GM18508 (cell line): ENCODE results near the gene TMEM259.

ENCODE experiments used
- ATAC-seq: cut with Tn5 transposase; IDR thresholded peaks from one replicate; pipeline ENCODE4 v1.9.1; 2021; ENCODE audit warnings: moderate number of reproducible peaks; ENCODE audit not compliant: insufficient read depth, unreplicated experiment

TMEM259 gene

DNA sequence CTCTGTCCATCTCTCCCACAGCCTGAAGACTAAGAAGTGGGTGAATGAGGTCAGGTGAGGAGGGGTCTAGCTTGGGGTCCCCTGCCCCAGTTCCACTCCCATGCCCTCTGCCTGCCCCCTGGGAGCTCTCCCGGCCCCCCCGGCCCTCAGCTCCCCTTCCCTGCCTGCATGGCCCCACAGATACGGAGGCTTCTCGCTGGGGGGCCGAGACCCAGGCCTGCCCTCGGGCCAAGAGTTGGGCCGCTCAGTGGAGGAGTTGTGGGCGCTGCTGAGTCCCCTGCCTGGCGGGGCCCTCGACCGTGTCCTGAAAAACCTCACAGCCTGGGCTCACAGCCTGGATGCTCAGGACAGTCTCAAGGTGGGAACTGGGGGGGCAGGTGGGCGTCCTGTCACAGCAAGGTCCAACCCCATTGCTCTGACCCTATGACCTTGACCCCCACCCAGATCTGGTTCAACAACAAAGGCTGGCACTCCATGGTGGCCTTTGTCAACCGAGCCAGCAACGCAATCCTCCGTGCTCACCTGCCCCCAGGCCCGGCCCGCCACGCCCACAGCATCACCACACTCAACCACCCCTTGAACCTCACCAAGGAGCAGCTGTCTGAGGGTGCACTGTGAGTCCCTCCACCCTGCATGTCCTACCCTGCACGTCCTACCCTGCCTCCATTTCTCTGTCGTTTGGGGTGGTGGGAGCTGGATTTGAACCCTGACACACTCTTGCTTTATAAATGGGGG is 35.1 kb upstream of the TMEM259 start:
- no peak for ATAC-seq

DNA sequence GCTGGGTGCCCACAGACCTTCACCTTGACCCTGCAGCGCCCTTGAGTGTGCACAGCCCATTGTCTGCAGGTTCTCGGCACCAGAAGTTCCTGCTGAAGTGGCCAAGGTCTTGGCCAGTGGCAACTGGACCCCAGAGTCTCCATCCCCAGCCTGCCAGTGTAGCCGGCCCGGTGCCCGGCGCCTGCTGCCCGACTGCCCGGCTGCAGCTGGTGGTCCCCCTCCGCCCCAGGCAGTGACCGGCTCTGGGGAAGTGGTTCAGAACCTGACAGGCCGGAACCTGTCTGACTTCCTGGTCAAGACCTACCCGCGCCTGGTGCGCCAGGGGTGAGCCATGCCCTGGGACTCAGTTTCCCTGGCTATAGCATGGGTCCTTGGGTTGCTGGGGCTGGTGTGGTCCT is 34.1 kb upstream of the TMEM259 start:
- ATAC-seq: no peak

DNA sequence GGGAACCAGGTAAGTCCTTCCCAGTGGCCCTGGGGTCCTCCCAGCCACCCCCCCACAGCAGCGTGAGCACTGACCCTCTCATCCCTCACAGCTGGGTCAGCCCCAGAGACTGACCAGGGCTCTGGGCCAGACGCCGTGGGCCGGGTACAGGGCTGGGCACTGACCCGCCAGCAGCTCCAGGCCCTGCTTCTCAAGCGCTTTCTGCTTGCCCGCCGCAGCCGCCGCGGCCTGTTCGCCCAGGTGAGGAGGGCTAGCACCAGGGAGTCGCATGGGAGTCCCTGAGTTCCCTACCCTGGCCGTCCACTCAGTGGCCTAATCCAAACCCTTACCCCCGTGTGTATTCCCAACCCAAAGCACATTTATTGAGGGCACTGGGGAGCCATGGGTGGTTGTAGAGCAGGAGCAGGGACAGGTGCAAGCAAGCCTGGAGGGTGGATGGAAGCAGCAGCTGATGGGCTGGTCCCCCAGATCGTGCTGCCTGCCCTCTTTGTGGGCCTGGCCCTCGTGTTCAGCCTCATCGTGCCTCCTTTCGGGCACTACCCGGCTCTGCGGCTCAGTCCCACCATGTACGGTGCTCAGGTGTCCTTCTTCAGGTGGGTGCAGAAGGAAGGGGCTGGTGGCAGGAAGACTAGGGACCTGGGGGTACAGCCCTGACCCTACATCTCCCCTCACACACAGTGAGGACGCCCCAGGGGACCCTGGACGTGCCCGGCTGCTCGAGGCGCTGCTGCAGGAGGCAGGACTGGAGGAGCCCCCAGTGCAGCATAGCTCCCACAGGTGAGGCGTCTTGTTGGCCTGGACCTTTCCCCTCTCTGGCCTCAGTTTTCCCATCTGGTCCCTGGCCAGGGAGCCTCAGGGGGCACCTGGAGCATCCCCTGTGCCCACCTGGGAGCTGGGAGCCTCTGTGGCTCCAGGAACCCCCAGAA is 33.4 kb upstream of the TMEM259 start:
- no peak for ATAC-seq

DNA sequence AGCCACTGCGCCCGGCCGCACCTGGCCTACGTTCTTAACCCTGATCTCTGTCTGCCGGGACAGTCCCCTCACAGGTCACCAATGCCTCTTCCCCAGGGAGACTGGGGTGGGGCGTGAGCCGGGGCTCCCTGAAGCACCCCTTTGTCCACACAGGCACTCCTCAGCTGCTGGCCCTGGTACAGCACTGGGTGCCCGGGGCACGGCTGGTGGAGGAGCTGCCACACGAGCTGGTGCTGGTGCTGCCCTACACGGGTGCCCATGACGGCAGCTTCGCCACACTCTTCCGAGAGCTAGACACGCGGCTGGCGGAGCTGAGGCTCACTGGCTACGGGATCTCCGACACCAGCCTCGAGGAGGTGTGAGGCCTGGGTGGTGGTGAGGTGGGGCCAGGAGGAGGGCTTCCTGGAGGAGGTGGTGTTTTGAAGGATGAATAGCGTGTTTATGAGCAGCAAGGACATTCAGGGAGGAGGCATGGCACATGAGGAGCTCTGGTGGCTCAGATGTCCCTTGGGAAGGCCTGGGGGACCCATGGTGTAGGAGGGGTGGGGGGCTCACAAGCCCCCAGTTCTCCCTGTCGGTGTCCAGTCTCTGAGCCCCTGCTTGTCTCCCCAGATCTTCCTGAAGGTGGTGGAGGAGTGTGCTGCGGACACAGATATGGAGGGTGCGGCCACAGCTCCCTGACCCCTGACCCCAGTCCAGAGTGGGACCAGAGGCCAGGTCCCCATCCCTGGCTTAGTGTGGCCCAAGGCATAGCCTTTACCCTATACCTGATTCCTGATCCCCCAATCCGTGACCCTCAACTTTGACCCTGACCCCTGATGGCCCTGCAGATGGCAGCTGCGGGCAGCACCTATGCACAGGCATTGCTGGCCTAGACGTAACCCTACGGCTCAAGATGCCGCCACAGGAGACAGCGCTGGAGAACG is 32.5 kb upstream of the TMEM259 start:
- no peak for ATAC-seq

- no peak for ATAC-seq
These were observed 31.5 kb upstream of the TMEM259 start for GRCh38 chr19:1052349-1052975.

DNA sequence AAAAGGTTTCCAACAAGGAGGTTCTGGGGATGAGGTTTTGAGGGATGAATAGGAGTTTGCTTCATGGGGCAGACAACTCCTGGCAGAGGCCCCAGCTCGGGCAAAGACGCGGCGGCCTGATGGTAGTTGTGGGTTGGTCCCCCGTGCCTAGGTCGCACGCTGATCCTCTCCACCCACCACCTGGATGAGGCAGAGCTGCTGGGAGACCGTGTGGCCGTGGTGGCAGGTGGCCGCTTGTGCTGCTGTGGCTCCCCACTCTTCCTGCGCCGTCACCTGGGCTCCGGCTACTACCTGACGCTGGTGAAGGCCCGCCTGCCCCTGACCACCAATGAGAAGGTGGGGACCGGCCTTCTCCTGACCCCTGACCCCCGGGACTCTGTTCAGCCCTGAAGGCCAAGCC is 30.9 kb upstream of the TMEM259 start:
- ATAC-seq: no peak

DNA sequence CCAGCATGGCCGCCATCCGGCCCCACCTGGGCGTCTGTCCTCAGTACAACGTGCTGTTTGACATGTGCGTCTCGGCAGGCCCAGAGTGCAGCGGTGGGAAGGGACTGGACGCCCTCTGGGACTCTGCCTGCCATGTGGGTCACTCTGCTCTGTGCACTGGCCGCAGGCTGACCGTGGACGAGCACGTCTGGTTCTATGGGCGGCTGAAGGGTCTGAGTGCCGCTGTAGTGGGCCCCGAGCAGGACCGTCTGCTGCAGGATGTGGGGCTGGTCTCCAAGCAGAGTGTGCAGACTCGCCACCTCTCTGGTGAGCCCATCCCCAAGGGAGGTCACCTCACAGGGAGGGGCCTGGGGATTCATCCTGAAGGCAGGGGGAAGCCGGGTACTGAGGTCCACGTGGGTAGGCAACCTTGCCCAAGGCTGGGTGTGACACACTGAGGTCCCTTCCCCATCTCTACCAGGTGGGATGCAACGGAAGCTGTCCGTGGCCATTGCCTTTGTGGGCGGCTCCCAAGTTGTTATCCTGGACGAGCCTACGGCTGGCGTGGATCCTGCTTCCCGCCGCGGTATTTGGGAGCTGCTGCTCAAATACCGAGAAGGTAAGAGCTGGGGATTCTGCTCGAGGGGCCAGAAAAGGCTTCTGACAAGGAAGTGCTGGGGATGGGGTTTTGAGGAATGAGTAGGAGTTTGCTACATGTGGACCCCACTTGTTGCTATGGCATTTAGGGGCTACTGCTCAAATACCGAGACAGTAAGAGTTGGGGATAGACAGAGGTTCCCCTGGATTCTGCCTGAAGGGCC is 30.3 kb upstream of the TMEM259 start:
- ATAC-seq: no peak

GRCh38 chr19:1049800-1050199 is 28.9 kb upstream of the TMEM259 start:
- ATAC-seq: no peak

DNA sequence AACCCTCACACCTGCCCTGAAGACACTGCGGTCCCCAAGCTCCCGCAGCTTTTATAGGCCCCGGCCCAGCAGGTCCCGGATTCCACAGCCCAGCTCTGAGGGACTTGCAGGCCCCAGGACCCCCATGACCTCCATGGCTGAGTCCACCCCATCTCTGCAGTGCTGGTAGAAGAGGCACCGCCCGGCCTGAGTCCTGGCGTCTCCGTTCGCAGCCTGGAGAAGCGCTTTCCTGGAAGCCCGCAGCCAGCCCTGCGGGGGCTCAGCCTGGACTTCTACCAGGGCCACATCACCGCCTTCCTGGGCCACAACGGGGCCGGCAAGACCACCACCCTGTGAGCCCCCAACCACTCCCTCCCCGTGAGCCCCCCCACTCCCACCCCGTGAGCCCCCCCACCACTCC is 28.2 kb upstream of the TMEM259 start:
- no peak for ATAC-seq

- ATAC-seq: no peak
These were observed 26.8 kb upstream of the TMEM259 start for GRCh38 chr19:1047696-1048147.

DNA sequence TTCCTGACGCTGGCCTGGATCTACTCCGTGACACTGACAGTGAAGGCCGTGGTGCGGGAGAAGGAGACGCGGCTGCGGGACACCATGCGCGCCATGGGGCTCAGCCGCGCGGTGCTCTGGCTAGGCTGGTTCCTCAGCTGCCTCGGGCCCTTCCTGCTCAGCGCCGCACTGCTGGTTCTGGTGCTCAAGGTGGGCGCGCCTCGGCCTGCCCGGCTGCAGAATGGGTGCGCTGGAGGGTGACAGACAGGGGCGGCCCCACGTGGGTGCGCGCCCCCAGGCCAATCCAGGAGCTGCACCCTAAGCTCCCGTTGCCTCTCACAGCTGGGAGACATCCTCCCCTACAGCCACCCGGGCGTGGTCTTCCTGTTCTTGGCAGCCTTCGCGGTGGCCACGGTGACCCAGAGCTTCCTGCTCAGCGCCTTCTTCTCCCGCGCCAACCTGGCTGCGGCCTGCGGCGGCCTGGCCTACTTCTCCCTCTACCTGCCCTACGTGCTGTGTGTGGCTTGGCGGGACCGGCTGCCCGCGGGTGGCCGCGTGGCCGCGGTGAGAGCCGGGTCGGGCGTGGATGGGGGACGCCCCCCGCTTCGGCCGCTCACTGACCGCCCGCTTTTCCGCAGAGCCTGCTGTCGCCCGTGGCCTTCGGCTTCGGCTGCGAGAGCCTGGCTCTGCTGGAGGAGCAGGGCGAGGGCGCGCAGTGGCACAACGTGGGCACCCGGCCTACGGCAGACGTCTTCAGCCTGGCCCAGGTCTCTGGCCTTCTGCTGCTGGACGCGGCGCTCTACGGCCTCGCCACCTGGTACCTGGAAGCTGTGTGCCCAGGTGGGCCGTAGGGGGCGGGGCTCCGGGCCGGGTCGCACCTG is 26.1 kb upstream of the TMEM259 start:
- no peak for ATAC-seq

GRCh38 chr19:1046117-1046626 is 25.2 kb upstream of the TMEM259 start:
- ATAC-seq: no peak

GRCh38 chr19:1045247-1045603 is 24.3 kb upstream of the TMEM259 start:
- no peak for ATAC-seq

- no peak for ATAC-seq
These were observed 22.0 kb upstream of the TMEM259 start for GRCh38 chr19:1042689-1043511.

DNA sequence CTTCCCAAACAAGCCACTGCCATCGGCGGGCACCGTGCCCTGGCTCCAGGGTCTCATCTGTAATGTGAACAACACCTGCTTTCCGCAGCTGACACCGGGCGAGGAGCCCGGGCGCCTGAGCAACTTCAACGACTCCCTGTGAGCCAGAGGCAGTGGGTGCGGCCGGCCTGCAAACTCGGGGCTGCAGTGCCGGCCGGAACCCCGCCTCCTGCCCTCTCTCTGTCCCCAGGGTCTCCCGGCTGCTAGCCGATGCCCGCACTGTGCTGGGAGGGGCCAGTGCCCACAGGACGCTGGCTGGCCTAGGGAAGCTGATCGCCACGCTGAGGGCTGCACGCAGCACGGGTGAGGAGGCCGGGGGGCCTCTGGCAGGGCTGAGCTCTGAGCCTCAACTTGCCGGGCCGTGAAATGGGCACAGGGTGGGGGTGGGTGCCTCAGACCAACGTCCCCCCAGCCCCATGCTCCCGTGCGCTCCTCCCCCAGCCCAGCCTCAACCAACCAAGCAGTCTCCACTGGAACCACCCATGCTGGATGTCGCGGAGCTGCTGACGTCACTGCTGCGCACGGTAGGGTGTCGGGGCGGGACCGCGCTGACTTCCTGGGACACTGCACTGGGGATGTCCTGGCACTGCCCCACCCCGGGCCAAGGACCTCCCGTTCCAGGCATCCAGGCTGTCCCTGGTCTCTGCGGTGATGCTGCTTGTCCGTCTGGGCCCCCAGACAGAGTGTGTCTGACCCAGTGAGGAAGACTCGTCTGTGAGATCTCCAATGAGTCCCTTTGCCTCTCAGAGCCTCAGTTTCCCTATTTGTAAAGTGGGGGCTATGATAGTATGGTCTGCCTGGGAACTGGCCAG is 21.1 kb upstream of the TMEM259 start:
- ATAC-seq: no peak

DNA sequence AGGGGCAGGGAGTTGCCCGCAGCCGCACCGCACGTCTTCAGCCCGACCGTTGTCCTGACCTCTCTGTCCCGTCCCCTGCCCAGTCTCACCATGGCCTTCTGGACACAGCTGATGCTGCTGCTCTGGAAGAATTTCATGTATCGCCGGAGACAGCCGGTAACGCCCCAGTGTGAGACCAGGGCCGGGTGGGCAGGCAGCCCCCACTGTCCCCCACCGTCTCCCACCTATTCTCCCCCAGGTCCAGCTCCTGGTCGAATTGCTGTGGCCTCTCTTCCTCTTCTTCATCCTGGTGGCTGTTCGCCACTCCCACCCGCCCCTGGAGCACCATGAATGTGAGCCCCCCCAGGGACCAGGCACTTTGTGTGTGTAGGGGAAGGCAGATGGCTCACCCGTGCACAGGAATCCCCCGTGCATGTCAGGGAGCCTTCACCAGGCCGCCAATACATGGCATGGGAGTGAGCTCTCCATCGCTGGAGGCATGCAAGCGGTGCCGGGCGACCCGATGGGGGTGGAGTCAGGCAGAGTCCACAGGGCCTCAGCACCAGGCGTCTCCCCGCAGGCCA is 20.4 kb upstream of the TMEM259 start:
- no peak for ATAC-seq
